AG04449 (cell line): ENCODE data around the gene ANO2.

Experiments
- CTCF ChIA-PET: fragments of 350-600 bp; formaldehyde crosslinking; extraction: SDS; loops from one replicate; lab custom pipeline; 2021; ENCODE audit warnings: antibody characterized with exemption; lab: Yijun Ruan, JAX
- POLR2A ChIA-PET: fragments of 400-600, 350-600 bp; formaldehyde crosslinking; extraction: SDS; loops from one replicate; lab custom pipeline; 2020; ENCODE audit warnings: antibody characterized with exemption, inconsistent platforms; lab: Yijun Ruan, JAX
- DNase-seq: peaks from one replicate; pipeline ENCODE4 v3.0.0-alpha.2; 2010; ENCODE audit warnings: low read depth, low spot score
- H3K4me3 ChIP-seq: 2 replicates; pipeline ENCODE4 v1.5.1; 2011; ENCODE audit warnings: low read depth, mild to moderate bottlenecking, control low read depth, low read length
- TF ChIP-seq, protein P1 (sequence below): IDR thresholded peaks from one replicate; pipeline ENCODE4 v1.5.1; 2011; ENCODE audit warnings: mild to moderate bottlenecking, moderate library complexity, low read length, control low read depth, inconsistent platforms; ENCODE audit not compliant: insufficient read depth; ENCODE audit errors: missing control alignments

The ANO2 gene

DNA sequence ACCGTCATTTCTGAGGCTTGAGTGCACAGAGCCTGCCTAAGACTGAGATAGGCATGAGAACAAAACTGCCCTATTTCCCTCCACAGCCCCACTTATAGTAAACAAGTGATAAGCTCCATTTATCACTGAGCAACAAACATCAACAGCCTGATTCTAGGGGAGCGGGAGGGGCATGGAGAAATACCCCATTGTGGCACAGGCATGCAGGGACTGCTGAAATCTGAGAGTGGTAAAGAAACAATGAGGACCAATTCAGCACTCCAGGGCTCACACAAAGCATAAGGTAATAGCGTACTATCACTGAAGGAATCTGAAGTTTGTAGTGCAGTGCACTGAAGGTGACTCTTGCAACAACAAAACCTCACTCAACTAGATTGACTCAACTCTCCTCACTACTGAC, 186.7 kb downstream of the ANO2 start:
- DNase-seq: no peak
- TF ChIP-seq, protein P1, sequence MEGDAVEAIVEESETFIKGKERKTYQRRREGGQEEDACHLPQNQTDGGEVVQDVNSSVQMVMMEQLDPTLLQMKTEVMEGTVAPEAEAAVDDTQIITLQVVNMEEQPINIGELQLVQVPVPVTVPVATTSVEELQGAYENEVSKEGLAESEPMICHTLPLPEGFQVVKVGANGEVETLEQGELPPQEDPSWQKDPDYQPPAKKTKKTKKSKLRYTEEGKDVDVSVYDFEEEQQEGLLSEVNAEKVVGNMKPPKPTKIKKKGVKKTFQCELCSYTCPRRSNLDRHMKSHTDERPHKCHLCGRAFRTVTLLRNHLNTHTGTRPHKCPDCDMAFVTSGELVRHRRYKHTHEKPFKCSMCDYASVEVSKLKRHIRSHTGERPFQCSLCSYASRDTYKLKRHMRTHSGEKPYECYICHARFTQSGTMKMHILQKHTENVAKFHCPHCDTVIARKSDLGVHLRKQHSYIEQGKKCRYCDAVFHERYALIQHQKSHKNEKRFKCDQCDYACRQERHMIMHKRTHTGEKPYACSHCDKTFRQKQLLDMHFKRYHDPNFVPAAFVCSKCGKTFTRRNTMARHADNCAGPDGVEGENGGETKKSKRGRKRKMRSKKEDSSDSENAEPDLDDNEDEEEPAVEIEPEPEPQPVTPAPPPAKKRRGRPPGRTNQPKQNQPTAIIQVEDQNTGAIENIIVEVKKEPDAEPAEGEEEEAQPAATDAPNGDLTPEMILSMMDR: no peak
- POLR2A ChIA-PET: no interaction called here
- no peak overlapping the region for H3K4me3 ChIP-seq
- CTCF ChIA-PET: interaction anchor here (2.7 kb wide), 1 partner anchor 13 kb away, joined by 13 read pairs; no protein-coding TSS in a partner anchor

DNA sequence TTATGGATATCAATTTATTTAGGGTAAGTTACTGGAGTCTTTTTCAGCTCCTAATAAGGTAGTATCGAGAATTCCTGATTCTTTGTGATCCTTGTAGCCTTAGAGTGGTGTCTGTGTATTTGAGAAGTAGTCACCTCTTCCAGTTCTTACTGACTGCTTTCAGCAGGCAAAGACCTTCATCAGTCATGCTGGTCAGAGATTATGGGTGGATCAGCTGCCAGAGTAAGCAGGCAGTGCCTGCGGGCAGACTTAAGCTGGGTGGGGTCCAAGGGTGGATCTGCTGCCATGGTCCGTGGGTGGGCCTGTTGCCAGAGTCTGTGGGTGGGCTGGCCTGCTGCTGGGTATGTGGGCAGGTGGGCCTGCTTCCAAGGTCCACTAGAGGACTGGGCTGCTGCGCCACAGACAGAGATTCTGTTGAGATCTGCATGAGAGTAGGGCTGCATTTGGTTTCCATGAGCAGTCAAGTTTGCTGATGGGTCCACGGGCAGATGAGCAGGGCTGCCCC, 188.7 kb downstream of the ANO2 start:
- no peak for DNase-seq
- H3K4me3 ChIP-seq: no peak overlapping the region
- POLR2A ChIA-PET: no interaction called here
- CTCF ChIA-PET: interaction anchor here (1.0 to 1.7 kb wide), 3 partner anchors 10 to 40 kb away, joined by 4 to 8 read pairs (median 4); no protein-coding TSS in a partner anchor
- TF ChIP-seq, protein P1: no peak

DNA sequence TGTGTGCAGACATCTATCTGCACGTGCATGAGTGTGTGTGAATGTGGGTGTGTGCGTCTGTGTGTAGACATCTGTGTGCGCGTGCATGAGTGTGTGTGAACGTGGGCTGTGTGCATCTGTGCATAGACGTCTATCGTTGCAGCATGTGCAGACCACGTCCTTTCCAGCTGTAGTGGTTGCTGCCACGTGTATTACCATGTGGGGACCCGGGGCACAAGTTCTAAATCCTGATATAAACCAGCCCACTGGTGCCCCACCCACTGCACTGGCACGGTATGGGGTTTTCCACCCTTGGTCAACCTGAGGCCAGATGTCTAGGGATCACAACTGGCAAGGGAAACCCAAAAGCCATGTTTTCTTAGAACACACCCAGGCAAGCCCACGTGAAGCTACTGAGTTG, 197.0 kb downstream of the ANO2 start:
- no peak for DNase-seq
- TF ChIP-seq, protein P1: no peak
- ChIA-PET POLR2A (interaction anchor here (0.7 kb wide), 1 partner anchor 177 kb away, joined by 3 read pairs; no protein-coding TSS in a partner anchor), CTCF (interaction anchor here (0.8 to 1.5 kb wide), 2 partner anchors 41 to 320 kb away, joined by 3 to 5 read pairs; no protein-coding TSS in a partner anchor)
- H3K4me3 ChIP-seq: no peak overlapping the region

DNA sequence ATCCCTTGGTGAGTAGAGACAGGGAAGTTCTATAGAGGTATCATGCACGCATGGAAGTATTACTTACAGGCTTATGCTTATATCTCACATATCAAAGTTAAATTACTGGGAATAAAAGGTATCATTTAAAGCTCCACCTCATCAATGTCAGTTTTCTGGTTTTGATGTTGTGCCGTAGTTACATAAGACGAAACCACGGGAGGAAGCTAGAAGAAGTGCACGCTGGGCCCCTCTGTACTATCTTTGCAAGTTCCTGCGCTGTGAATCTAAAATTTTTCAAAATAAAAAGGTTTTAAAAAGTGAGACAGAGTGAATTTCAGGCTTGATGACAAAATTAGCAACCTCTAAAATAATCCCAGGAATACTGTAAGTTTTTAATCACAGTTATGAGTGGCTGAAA, 198.1 kb downstream of the ANO2 start:
- CTCF ChIA-PET: interaction anchor here (0.8 to 4.4 kb wide), 17 partner anchors 8 to 318 kb away, joined by 3 to 52 read pairs (median 4); no protein-coding TSS in a partner anchor
- POLR2A ChIA-PET: no interaction called here
- DNase-seq: no peak
- TF ChIP-seq, protein P1: no peak
- no peak overlapping the region for H3K4me3 ChIP-seq

DNA sequence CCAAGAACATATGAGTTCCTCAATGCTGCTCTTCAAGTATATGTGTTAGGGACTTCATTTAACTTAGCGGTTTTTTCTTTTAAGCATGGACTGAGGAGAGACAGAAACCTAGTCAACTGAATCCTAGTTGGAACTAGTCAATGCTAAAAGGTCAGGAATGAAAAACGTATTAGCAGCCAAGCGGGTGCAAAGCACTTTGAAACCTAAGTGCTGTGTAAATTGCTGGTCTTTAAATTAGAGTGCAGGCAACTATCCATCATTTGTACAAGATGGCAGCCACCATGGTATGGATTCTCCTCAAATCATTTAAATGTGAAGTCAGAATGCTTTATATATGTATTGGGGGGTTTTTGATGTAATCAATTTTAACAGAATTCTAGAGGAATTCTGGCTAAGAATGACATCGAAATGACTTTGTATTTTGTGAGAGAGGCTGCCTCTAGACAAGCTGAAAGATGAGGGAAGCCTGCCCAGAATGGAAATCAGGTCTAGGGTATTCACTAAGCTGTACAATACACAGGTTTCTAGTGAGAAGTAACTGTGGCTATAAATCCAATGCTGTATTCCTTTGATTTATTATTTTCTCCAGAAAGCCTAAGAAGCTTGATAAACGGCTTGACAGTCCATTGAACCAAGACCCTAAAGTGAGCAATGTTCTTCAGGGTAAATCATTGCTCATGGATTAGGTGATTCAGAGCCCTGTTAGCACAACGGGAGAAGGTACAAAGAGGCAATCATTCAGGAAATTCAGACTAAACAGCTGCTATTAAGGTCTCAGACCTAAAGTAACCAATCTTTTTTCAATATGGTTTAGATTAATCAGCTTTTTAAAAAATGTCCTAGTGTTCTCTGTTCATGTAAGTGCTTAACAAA, 198.8 kb downstream of the ANO2 start:
- no peak overlapping the region for H3K4me3 ChIP-seq
- DNase-seq: no peak
- ChIA-PET POLR2A (interaction anchor here (1.5 kb wide), 1 partner anchor 314 kb away, joined by 4 read pairs; no protein-coding TSS in a partner anchor), CTCF (interaction anchor here (0.7 to 4.4 kb wide), 46 partner anchors 7 to 573 kb away, joined by 3 to 52 read pairs (median 4); no protein-coding TSS in a partner anchor)
- TF ChIP-seq, protein P1: no peak
